CD14-positive monocyte (primary cell): ENCODE measurements around the gene ALDH4A1. TPM values are rescaled to one million over a fixed set of nuclear protein-coding genes. Genes with fewer than 3 reads are reported as not detected.

ENCODE experiments used
- DNase-seq, 3 donors: peaks; one replicate each; pipeline ENCODE4 v3.0.0-alpha.2; 2011 to 2022
- H2AFZ ChIP-seq: 2 replicates; pipeline ENCODE4 v1.6.0; 2012; ENCODE audit warnings: mild to moderate bottlenecking, low read depth, low read length, inconsistent platforms; ENCODE audit not compliant: insufficient read depth, poor library complexity, severe bottlenecking
- H3K27ac ChIP-seq, 2 donors: 1 replicate in 1 of 2; 2 replicates in 1 of 2; pipeline ENCODE4 v1.5.1; 2012 to 2013; ENCODE audit warnings: low read length in 2 of 2, control low read depth in 1 of 2, inconsistent platforms in 1 of 2, low read depth in 1 of 2, mild to moderate bottlenecking in 1 of 2
- H3K27me3 ChIP-seq, 2 donors: one replicate each; pipeline versions ENCODE4 v1.6.0 to v1.6.1; 2011 to 2013; ENCODE audit warnings: low read length in 2 of 2; ENCODE audit not compliant: control insufficient read depth in 2 of 2, insufficient read depth in 2 of 2
- H3K36me3 ChIP-seq, 2 donors: replicated peaks in 1 of 2; 1 replicate in 1 of 2; 2 replicates in 1 of 2; pipeline versions ENCODE4 v1.5.1 to v1.6.1; 2012 to 2013; ENCODE audit warnings: low read length in 2 of 2, control low read depth in 1 of 2, inconsistent platforms in 1 of 2, mild to moderate bottlenecking in 1 of 2; ENCODE audit not compliant: insufficient read depth in 2 of 2, control insufficient read depth in 1 of 2
- H3K4me1 ChIP-seq, 2 donors: 1 replicate in 1 of 2; 2 replicates in 1 of 2; pipeline versions ENCODE4 v1.5.1 to v1.6.1; 2012 to 2013; ENCODE audit warnings: low read length in 2 of 2, control low read depth in 1 of 2, inconsistent platforms in 1 of 2, mild to moderate bottlenecking in 1 of 2, moderate library complexity in 1 of 2; ENCODE audit not compliant: insufficient read depth in 2 of 2, control insufficient read depth in 1 of 2
- H3K4me2 ChIP-seq: replicated peaks from 2 replicates; pipeline ENCODE3; 2012; ENCODE audit warnings: low read length, moderate library complexity, mild to moderate bottlenecking; ENCODE audit not compliant: poor library complexity, severe bottlenecking; ENCODE audit errors: extremely low read depth
- H3K4me3 ChIP-seq, 3 experiments: fragments of 200-600 bp in 1 of 3; sonication (generic) in 1 of 3; replicated peaks in 1 of 3; 1 replicate in 2 of 3; 2 replicates in 1 of 3; pipeline ENCODE4 v1.5.1; 2011 to 2013; ENCODE audit warnings: low read length in 3 of 3, mild to moderate bottlenecking in 3 of 3, control low read depth in 2 of 3, low read depth in 2 of 3, inconsistent platforms in 1 of 3, moderate library complexity in 1 of 3
- H3K79me2 ChIP-seq: 2 replicates; pipeline ENCODE4 v1.6.0; 2012; ENCODE audit warnings: mild to moderate bottlenecking, control low read depth, inconsistent platforms, low read length, moderate library complexity; ENCODE audit not compliant: insufficient read depth
- H3K9ac ChIP-seq: 2 replicates; pipeline ENCODE4 v1.6.0; 2017; ENCODE audit warnings: low read length, mild to moderate bottlenecking; ENCODE audit not compliant: insufficient read depth, poor library complexity, severe bottlenecking
- H3K9me3 ChIP-seq, 2 donors: replicated peaks in 1 of 2; 1 replicate in 1 of 2; 2 replicates in 1 of 2; pipeline versions ENCODE4 v1.5.1 to v1.6.1; 2012 to 2013; ENCODE audit warnings: low read length in 2 of 2, control low read depth in 1 of 2; ENCODE audit not compliant: control insufficient read depth in 1 of 2, insufficient read depth in 1 of 2
- H4K20me1 ChIP-seq: 2 replicates; pipeline ENCODE4 v1.6.0; 2012; ENCODE audit warnings: mild to moderate bottlenecking, low read length, control low read depth, moderate library complexity; ENCODE audit not compliant: insufficient read depth
- H3K27ac Mint-ChIP-seq, 7 donors: one replicate each; pipeline ENCODE4 v1.8.0; 2020; ENCODE audit warnings: mild to moderate bottlenecking in 7 of 7, mixed read lengths in 7 of 7, moderate library complexity in 6 of 7, inconsistent platforms in 2 of 7
- H3K27me3 Mint-ChIP-seq, 3 donors: one replicate each; pipeline ENCODE4 v1.8.0; 2021 to 2022; ENCODE audit warnings: low read depth in 3 of 3, mild to moderate bottlenecking in 3 of 3, mixed read lengths in 3 of 3, moderate library complexity in 3 of 3, inconsistent platforms in 1 of 3
- H3K36me3 Mint-ChIP-seq, 2 donors: one replicate each; pipeline ENCODE4 v1.8.0; 2020; ENCODE audit warnings: mixed read lengths in 2 of 2, inconsistent platforms in 1 of 2, mild to moderate bottlenecking in 1 of 2
- H3K4me1 Mint-ChIP-seq: one replicate; pipeline ENCODE4 v1.8.0; 2020; ENCODE audit warnings: mild to moderate bottlenecking, mixed read lengths
- H3K4me3 Mint-ChIP-seq, 2 donors: one replicate each; pipeline ENCODE4 v1.8.0; 2020; ENCODE audit warnings: mild to moderate bottlenecking in 2 of 2, mixed read lengths in 2 of 2, moderate library complexity in 1 of 2
- H3K9me3 Mint-ChIP-seq, 7 donors: one replicate each; pipeline ENCODE4 v1.8.0; 2020 to 2022; ENCODE audit warnings: mixed read lengths in 7 of 7, mild to moderate bottlenecking in 6 of 7, moderate library complexity in 6 of 7, inconsistent platforms in 2 of 7
- CTCF ChIP-seq: fragments of 200-600 bp; IDR thresholded peaks from one replicate; pipeline ENCODE4 v1.8.0; 2022; ENCODE audit warnings: antibody characterized with exemption, mild to moderate bottlenecking
- WGBS: methylation state at CpG from one replicate; pipeline ENCODE4 v1.1.5; 2013; ENCODE audit warnings: missing lambda C conversion rate; ENCODE audit not compliant: insufficient coverage; 5-methylcytosine and 5-hydroxymethylcytosine counted together
- intact Hi-C, 2 donors: fragments of 100-400 bp; cut with micrococcal nuclease; formaldehyde crosslinking; loops; one replicate each; pipeline versions ENCODE4 v1.15.0 to v1.15.1; 2023
- polyA minus RNA-seq: library from RNA; depleted of rRNA, polyadenylated mRNA; stranded (reverse); fragments of >200 nt; gene quantifications from 2 replicates; pipeline ENCODE4 v1.2.3, GENCODE V29; 2012
- polyA plus RNA-seq, 3 donors: library from polyadenylated mRNA; depleted of rRNA in 1 of 3; unstranded in 2 of 3; stranded (reverse) in 1 of 3; fragments of 300-500 nt in 2 of 3; fragments of >200 nt in 1 of 3; fragmentation: Illumina TruSeq in 2 of 3; gene quantifications; 1 replicate in 2 of 3; 2 replicates in 1 of 3; pipeline ENCODE4 v1.2.3, GENCODE V29; 2012 to 2021
- total RNA-seq, 12 experiments: library from RNA in 1 of 12; stranded (reverse) in 1 of 12; fragments of 120-200 nt in 1 of 12; gene quantifications; one replicate each; pipeline ENCODE4 v1.2.4 and lab custom pipeline; 2013 to 2026; ENCODE audit warnings: mixed read lengths in 6 of 12, inconsistent platforms in 1 of 12

Gene ALDH4A1
- 3.6 TPM for total RNA-seq (2013)
- polyA plus RNA-seq (1 to 10 TPM; 4.8 to 7.8 (median 6.1) TPM), polyA minus RNA-seq (4.9 and 5.3 TPM in 2 replicates), total RNA-seq (lab: John Stamatoyannopoulos, UW) (1.6 to 8.8 (median 6.2) reads per million in 11 experiments)

GRCh38 chr1:18902523-18903290 is at the start of gene ALDH4A1:
Gene ALDH4A1, minus strand, starts transcription at chr1:18902555. Its CDS starts 32 bp downstream, at chr1:18902523.
- Histone ChIP-seq H3K27me3 (no peaks in the 10 kb centered on the region), H3K4me2 (peak within 1 kb of the TSS; percentile 99), H3K4me1 (peaks cover 33 to 50% of the 10 kb centered on the region in 2 donors), H3K9ac (peak within 1 kb of the TSS; percentile 85), H3K4me3 (peak within 1 kb of the TSS; percentile 77 to 88 (median 78)), H3K79me2 (peaks cover 21% of the 10 kb centered on the region), H3K9me3 (no peaks in the 10 kb centered on the region), H4K20me1 (peaks cover 8% of the 10 kb centered on the region), H3K27ac (peak within 1 kb of the TSS; percentile 71 to 88), H2AFZ (peak within 1 kb of the TSS; percentile 85), H3K36me3 (peaks cover 1 to 3% of the 10 kb centered on the region in 2 donors)
- Mint-ChIP-seq H3K4me3 (peak within 1 kb of the TSS; percentile 97 to 98), H3K36me3 (peaks cover 7% of the 10 kb centered on the region in 2 donors), H3K27ac (peak within 1 kb of the TSS; percentile 98 to 100 (median 99)), H3K27me3 (peaks cover 0 to 1% (median 0%) of the 10 kb centered on the region in 3 donors), H3K4me1 (peaks cover 55% of the 10 kb centered on the region), H3K9me3 (no peaks in the 10 kb centered on the region)
- intact Hi-C loops: loop anchor here in 1 of 2 donors (5.0 to 10.0 kb wide), 2 partner anchors 180 to 302 kb away; no protein-coding TSS in a partner anchor
- no peak for TF ChIP-seq CTCF
- WGBS: under 1% methylated on average over 54 of the region's 55 CpGs
- DNase-seq: peak; percentile 94 to 97 (median 95)

- Histone ChIP-seq H3K4me3 (peak overlapping the region in 1 of 3 experiments; percentile 79), H3K27ac (peak overlapping the region; percentile 78 to 97), H2AFZ (peak overlapping the region; percentile 61), H3K79me2 (peaks cover 68% of the 10 kb centered on the region), H3K36me3 (no peaks in the 10 kb centered on the region), H3K27me3 (peaks cover 0 to 21% of the 10 kb centered on the region in 2 donors), H3K9me3 (no peaks in the 10 kb centered on the region), H4K20me1 (peaks cover 46% of the 10 kb centered on the region), H3K9ac (peak overlapping the region; percentile 77), H3K4me2 (peak overlapping the region; percentile 76), H3K4me1 (peaks cover 69 to 89% of the 10 kb centered on the region in 2 donors)
- peaks cover 0 to 7% (median 0%) of the 10 kb centered on the region in 7 donors for H3K9me3 Mint-ChIP-seq
- peaks cover 11 to 23% (median 17%) of the 10 kb centered on the region in 3 donors for H3K27me3 Mint-ChIP-seq
- no peak for TF ChIP-seq CTCF
- H3K4me3 Mint-ChIP-seq: peak overlapping the region; percentile 87 to 93
- peak; percentile 87 to 96 (median 87) for DNase-seq
- H3K27ac Mint-ChIP-seq: peak overlapping the region; percentile 97 to 100 (median 99)
- peaks cover 30 to 31% of the 10 kb centered on the region in 2 donors for H3K36me3 Mint-ChIP-seq
- peaks cover 80% of the 10 kb centered on the region for H3K4me1 Mint-ChIP-seq
- 16% methylated on average over 7 of the region's 8 CpGs for WGBS
- intact Hi-C loops: loop anchor here in 1 of 2 donors (2.0 kb wide), 2 partner anchors 25 to 45 kb away; no protein-coding TSS in a partner anchor
Measured at GRCh38 chr1:18951818-18952391, 49.5 kb upstream of the ALDH4A1 start.
